GM23248 (cell line): ENCODE measurements around the gene ATP13A1.

Source experiments
- EZH2 ChIP-seq: fragments of 200-600 bp; sonication (generic); IDR thresholded peaks from 2 replicates; pipeline ENCODE4 v1.6.1; 2018; ENCODE audit warnings: antibody characterized with exemption, mild to moderate bottlenecking; ENCODE audit not compliant: insufficient read depth, poor library complexity, severe bottlenecking
- EZH2phosphoT487 ChIP-seq: fragments of 200-600 bp; sonication (generic); IDR thresholded peaks from 2 replicates; pipeline ENCODE4 v1.6.1; 2018; ENCODE audit warnings: antibody characterized with exemption, moderate library complexity, mild to moderate bottlenecking, low read depth; ENCODE audit not compliant: insufficient read depth

DNA sequence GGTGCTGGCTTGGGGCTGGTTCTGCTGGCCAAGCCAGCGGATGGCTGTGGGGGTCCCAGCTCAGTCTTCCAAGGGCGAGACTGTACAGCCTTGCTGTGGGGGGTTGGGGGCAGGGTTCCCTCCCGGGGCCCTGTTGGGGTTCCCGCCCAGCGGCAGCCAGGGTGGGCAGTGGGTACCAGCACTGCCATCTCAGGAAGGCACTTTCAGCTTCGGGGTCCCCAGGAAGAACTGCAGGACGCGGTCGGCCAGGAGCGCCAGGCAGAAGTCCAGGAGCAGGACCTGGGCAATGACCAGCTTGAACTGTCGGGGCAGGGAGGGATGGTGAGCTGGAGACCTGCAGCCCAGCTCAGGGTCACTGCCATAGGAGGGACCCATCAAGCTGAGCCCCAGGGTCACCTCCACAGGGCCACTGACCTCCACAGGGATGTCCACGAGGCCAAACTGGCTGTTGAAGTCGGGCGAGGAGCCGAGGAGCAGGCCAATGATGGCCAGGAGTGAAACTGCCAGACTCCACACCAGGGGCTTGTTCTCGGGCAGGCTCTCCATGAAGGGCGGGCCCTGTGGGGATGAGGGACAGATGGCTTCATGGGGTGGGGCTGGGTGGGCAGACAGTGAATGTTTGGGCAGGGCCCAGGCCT lies 18.1 kb downstream of the ATP13A1 start:
- TF ChIP-seq EZH2 (no peak), EZH2phosphoT487 (no peak)
